ENCODE results near the gene OIT3. TPM values are rescaled to one million over a fixed set of nuclear protein-coding genes. Genes with fewer than 3 reads are reported as not detected.
"Not testable (repeated sequence)": the region's sequence is repeated elsewhere in the genome, so short reads cannot be mapped to it uniquely, and the experiment has no call there.

The OIT3 gene
- total and polyA plus RNA-seq, 7 experiments from 2014 or later = 0.49 TPM; not detected in 6

DNA sequence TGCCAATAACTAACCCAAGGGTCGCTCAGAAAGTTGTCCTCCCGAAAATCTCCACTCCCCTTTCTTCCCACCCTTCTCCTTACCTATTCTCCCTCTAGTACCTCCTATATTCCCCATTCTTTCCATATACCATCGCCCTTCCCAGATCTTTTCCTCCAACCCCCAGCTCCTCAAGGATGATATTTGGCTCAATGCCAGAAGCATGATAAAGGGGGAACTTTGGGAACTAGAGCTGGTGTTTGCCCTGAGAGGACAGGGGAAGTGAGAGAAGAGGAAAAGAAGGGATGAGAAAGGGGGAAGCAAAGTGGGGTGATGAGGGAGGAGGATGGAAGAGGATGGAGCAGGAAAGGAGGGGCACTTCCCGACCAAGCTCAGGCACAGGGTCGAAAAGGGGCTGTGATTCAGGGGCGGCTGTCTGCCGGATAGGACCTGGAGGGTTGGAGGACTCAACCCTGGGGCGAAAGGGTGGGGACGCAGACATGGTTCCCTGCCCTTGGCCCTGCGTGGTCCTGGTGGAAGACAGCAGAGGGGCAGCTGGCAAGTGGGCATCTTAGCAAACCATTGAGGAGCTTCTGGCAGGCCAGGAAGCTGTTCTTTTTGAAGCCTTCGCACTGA lies 1.8 kb downstream of the OIT3 start:
- Histone ChIP-seq H3K4me1 (ENCODE audit: control insufficient read depth in 2 of 2, insufficient read depth in 2 of 2, low read length in 2 of 2) (no peaks in the 10 kb centered on the region), H3K36me3 (ENCODE audit: control insufficient read depth in 2 of 3, insufficient read depth in 3 of 3, low read length in 3 of 3) (no peaks in the 10 kb centered on the region), H3K4me3 (ENCODE audit: low read length) (no peak overlapping the region), H3K27me3 (ENCODE audit: control insufficient read depth in 2 of 2, insufficient read depth in 2 of 2, low read length in 2 of 2) (no peaks in the 10 kb centered on the region), H3K9me3 (ENCODE audit: control insufficient read depth in 2 of 3, low read length in 3 of 3) (no peaks in the 10 kb centered on the region), H3K27ac (ENCODE audit: low read depth, low read length) (no peak overlapping the region)
- Mint-ChIP-seq H3K4me1 (no peaks in the 10 kb centered on the region), H3K36me3 (peaks cover 0 to 3% (median 0%) of the 10 kb centered on the region in 5 donors), H3K27ac (no peak overlapping the region), H3K4me3 (no peak overlapping the region), H3K27me3 (peaks cover 3 to 18% (median 11%) of the 10 kb centered on the region in 5 donors), H3K9me3 (no peaks in the 10 kb centered on the region)
- POLR2A ChIA-PET = no interaction called here
- ATAC-seq (no peak), DNase-seq (no peak)
- intact Hi-C loops (cut with micrococcal nuclease) = no loop called here
- CTCF ChIA-PET = no interaction called here

DNA sequence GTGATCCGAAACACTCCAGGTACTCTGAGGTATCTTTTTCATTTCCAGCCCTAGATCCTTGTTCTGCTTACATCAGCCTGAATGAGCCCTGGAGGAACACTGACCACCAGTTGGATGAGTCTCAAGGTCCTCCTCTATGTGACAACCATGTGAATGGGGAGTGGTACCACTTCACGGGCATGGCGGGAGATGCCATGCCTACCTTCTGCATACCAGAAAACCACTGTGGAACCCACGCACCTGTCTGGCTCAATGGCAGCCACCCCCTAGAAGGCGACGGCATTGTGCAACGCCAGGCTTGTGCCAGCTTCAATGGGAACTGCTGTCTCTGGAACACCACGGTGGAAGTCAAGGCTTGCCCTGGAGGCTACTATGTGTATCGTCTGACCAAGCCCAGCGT lies 5.1 kb downstream of the OIT3 start:
- intact Hi-C loops (cut with micrococcal nuclease) = no loop called here
- H3K27me3 ChIP-seq (ENCODE audit: control insufficient read depth in 2 of 2, insufficient read depth in 2 of 2, low read length in 2 of 2) = no peaks in the 10 kb centered on the region
- no peak overlapping the region for H3K4me3 Mint-ChIP-seq
- H3K4me1 Mint-ChIP-seq = no peaks in the 10 kb centered on the region
- H3K36me3 ChIP-seq (ENCODE audit: control insufficient read depth in 2 of 3, insufficient read depth in 3 of 3, low read length in 3 of 3) = no peaks in the 10 kb centered on the region
- no peaks in the 10 kb centered on the region for H3K4me1 ChIP-seq (ENCODE audit: control insufficient read depth in 2 of 2, insufficient read depth in 2 of 2, low read length in 2 of 2)
- peaks cover 5 to 19% (median 11%) of the 10 kb centered on the region in 5 donors for H3K27me3 Mint-ChIP-seq
- ChIA-PET CTCF (no interaction called here), POLR2A (no interaction called here)
- no peaks in the 10 kb centered on the region for H3K9me3 Mint-ChIP-seq
- no peaks in the 10 kb centered on the region for H3K36me3 Mint-ChIP-seq
- no peak overlapping the region for H3K27ac ChIP-seq (ENCODE audit: low read depth, low read length)
- H3K9me3 ChIP-seq (ENCODE audit: control insufficient read depth in 2 of 3, low read length in 3 of 3) = no peaks in the 10 kb centered on the region
- DNase-seq (no peak), ATAC-seq (no peak)
- H3K27ac Mint-ChIP-seq = no peak overlapping the region
- no peak overlapping the region for H3K4me3 ChIP-seq (ENCODE audit: low read length)

DNA sequence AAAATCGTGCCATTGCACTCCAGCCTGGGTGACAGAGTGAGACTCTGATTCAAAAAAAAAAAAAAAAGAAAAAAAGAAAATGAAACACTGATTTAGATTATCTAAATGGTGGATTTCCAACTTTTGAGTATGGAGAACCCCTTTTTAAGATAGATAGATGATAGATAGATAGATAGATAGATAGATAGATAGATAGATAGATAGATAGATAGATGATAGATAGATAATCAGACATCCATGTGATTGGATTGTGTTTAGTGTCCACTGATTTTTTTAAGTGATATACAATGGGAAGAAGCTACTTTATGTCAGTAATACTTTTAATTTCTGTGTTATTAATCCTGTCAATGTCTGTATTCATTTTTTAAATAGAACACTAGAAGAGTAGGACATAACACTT lies 6.0 kb downstream of the OIT3 start:
- intact Hi-C loops (cut with micrococcal nuclease) = no loop called here

DNA sequence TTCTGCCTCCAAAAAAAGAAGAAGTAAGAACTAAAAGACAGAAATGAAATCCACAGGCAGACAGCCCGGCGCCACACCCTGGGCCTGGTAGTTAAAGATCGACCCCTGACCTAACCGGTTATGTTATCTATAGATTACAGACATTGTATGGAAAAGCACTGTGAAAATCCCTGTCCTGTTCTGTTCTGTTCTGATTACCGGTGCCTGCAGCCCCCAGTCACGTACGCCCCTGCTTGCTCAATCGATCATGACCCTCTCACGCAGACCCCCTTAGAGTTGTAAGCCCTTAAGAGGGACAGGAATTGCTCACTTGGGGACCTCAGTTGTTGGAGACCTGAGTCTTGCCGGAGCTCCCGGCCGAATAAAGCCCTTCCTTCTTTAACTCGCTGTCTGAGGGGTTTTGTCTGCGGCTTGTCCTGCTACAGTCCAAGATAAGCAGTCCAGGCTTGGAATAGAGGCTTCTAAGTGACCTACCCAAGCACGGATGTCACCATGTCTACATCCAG lies 10.5 kb downstream of the OIT3 start:
- H3K27ac ChIP-seq (ENCODE audit: low read depth, low read length); H3K27me3 Mint-ChIP-seq; H3K9me3 Mint-ChIP-seq; CTCF ChIA-PET; H3K4me1 ChIP-seq (ENCODE audit: control insufficient read depth in 2 of 2, insufficient read depth in 2 of 2, low read length in 2 of 2); DNase-seq; H3K36me3 Mint-ChIP-seq; H3K27me3 ChIP-seq (ENCODE audit: control insufficient read depth in 2 of 2, insufficient read depth in 2 of 2, low read length in 2 of 2); intact Hi-C loops (cut with micrococcal nuclease); H3K27ac Mint-ChIP-seq; H3K9me3 ChIP-seq (ENCODE audit: control insufficient read depth in 2 of 3, low read length in 3 of 3); H3K36me3 ChIP-seq (ENCODE audit: control insufficient read depth in 2 of 3, insufficient read depth in 3 of 3, low read length in 3 of 3); H3K4me3 ChIP-seq (ENCODE audit: low read length); POLR2A ChIA-PET; ATAC-seq; H3K4me3 Mint-ChIP-seq; H3K4me1 Mint-ChIP-seq: not testable (repeated sequence)

More for the DNA sequence above, 6.0 kb downstream of the OIT3 start:
- Mint-ChIP-seq H3K9me3 (no peaks in the 10 kb centered on the region), H3K27me3 (peaks cover 5 to 13% (median 10%) of the 10 kb centered on the region in 5 donors), H3K36me3 (no peaks in the 10 kb centered on the region), H3K4me1 (peaks cover 0 to 1% (median 0%) of the 10 kb centered on the region in 7 donors), H3K27ac (no peak overlapping the region), H3K4me3 (no peak overlapping the region)
- H3K27ac ChIP-seq (ENCODE audit: low read depth, low read length) = no peak overlapping the region
- no peaks in the 10 kb centered on the region for H3K9me3 ChIP-seq (ENCODE audit: control insufficient read depth in 2 of 3, low read length in 3 of 3)
- H3K27me3 ChIP-seq (ENCODE audit: control insufficient read depth in 2 of 2, insufficient read depth in 2 of 2, low read length in 2 of 2) = no peaks in the 10 kb centered on the region
- H3K36me3 ChIP-seq (ENCODE audit: control insufficient read depth in 2 of 3, insufficient read depth in 3 of 3, low read length in 3 of 3) = no peaks in the 10 kb centered on the region
- ATAC-seq (no peak), DNase-seq (no peak)
- no peaks in the 10 kb centered on the region for H3K4me1 ChIP-seq (ENCODE audit: control insufficient read depth in 2 of 2, insufficient read depth in 2 of 2, low read length in 2 of 2)
- H3K4me3 ChIP-seq (ENCODE audit: low read length) = no peak overlapping the region
- POLR2A ChIA-PET = no interaction called here
- CTCF ChIA-PET = no interaction called here

DNA sequence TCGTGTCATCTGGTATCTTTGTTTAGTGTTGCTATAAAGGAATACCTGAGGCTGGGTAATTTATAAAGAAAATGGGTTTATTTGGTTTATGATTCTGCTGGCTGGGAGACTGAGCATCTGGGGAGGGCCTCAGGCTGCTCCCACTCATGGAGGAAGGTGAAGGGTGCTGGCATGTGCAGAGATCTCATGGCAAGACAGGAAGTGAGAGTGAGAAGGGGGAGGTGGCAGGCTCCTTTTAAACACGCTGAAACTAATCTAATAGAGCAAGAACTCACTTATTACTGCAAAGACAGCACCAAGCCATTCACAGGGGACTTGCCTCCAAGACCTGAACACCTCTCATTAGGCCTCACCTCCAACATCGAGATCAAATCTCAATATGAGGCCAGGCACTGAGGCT lies 11.3 kb downstream of the OIT3 start:
- Mint-ChIP-seq H3K4me3 (no peak overlapping the region), H3K27ac (peak overlapping the region in 1 of 9 donors; percentile 26), H3K36me3 (no peaks in the 10 kb centered on the region), H3K27me3 (peaks cover 0 to 7% (median 2%) of the 10 kb centered on the region in 5 donors), H3K9me3 (no peaks in the 10 kb centered on the region), H3K4me1 (peaks cover 0 to 5% (median 0%) of the 10 kb centered on the region in 7 donors)
- no peak overlapping the region for H3K4me3 ChIP-seq (ENCODE audit: low read length)
- no peaks in the 10 kb centered on the region for H3K4me1 ChIP-seq (ENCODE audit: control insufficient read depth in 2 of 2, insufficient read depth in 2 of 2, low read length in 2 of 2)
- no peak for DNase-seq
- no peaks in the 10 kb centered on the region for H3K27me3 ChIP-seq (ENCODE audit: control insufficient read depth in 2 of 2, insufficient read depth in 2 of 2, low read length in 2 of 2)
- CTCF ChIA-PET = no interaction called here
- POLR2A ChIA-PET = no interaction called here
- intact Hi-C loops (cut with micrococcal nuclease) = no loop called here
- no peaks in the 10 kb centered on the region for H3K9me3 ChIP-seq (ENCODE audit: control insufficient read depth in 2 of 3, low read length in 3 of 3)
- H3K27ac ChIP-seq (ENCODE audit: low read depth, low read length) = no peak overlapping the region
- no peak for ATAC-seq
- no peaks in the 10 kb centered on the region for H3K36me3 ChIP-seq (ENCODE audit: control insufficient read depth in 2 of 3, insufficient read depth in 3 of 3, low read length in 3 of 3)

GRCh38 chr10:72906446-72906845 lies 12.9 kb downstream of the OIT3 start:
- no peaks in the 10 kb centered on the region for H3K27me3 ChIP-seq (ENCODE audit: control insufficient read depth in 2 of 2, insufficient read depth in 2 of 2, low read length in 2 of 2)
- H3K9me3 ChIP-seq (ENCODE audit: control insufficient read depth in 2 of 3, low read length in 3 of 3) = no peaks in the 10 kb centered on the region
- H3K36me3 Mint-ChIP-seq = peaks cover 0 to 4% (median 0%) of the 10 kb centered on the region in 5 donors
- no peak overlapping the region for H3K4me3 ChIP-seq (ENCODE audit: low read length)
- ATAC-seq = no peak
- H3K27ac Mint-ChIP-seq = no peak overlapping the region
- no peak overlapping the region for H3K27ac ChIP-seq (ENCODE audit: low read depth, low read length)
- POLR2A ChIA-PET = no interaction called here
- CTCF ChIA-PET = no interaction called here
- intact Hi-C loops (cut with micrococcal nuclease) = no loop called here
- H3K4me1 ChIP-seq (ENCODE audit: control insufficient read depth in 2 of 2, insufficient read depth in 2 of 2, low read length in 2 of 2) = no peaks in the 10 kb centered on the region
- peaks cover 0 to 7% (median 0%) of the 10 kb centered on the region in 5 donors for H3K27me3 Mint-ChIP-seq
- H3K36me3 ChIP-seq (ENCODE audit: control insufficient read depth in 2 of 3, insufficient read depth in 3 of 3, low read length in 3 of 3) = no peaks in the 10 kb centered on the region
- no peak for DNase-seq
- H3K4me3 Mint-ChIP-seq = no peak overlapping the region
- H3K4me1 Mint-ChIP-seq = peaks cover 0 to 5% (median 0%) of the 10 kb centered on the region in 7 donors
- peaks cover 0 to 2% (median 0%) of the 10 kb centered on the region in 11 donors for H3K9me3 Mint-ChIP-seq

GRCh38 chr10:72910705-72911104 lies 17.2 kb downstream of the OIT3 start:
- peaks cover 0 to 4% (median 0%) of the 10 kb centered on the region in 5 donors for H3K36me3 Mint-ChIP-seq
- H3K4me3 ChIP-seq (ENCODE audit: low read length) = no peak overlapping the region
- H3K4me3 Mint-ChIP-seq = no peak overlapping the region
- ChIA-PET CTCF (no interaction called here), POLR2A (no interaction called here)
- ATAC-seq (no peak), DNase-seq (no peak)
- H3K27ac Mint-ChIP-seq = no peak overlapping the region
- no peaks in the 10 kb centered on the region for H3K9me3 ChIP-seq (ENCODE audit: control insufficient read depth in 2 of 3, low read length in 3 of 3)
- peaks cover 0 to 7% (median 0%) of the 10 kb centered on the region in 5 donors for H3K27me3 Mint-ChIP-seq
- H3K36me3 ChIP-seq (ENCODE audit: control insufficient read depth in 2 of 3, insufficient read depth in 3 of 3, low read length in 3 of 3) = no peaks in the 10 kb centered on the region
- H3K27me3 ChIP-seq (ENCODE audit: control insufficient read depth in 2 of 2, insufficient read depth in 2 of 2, low read length in 2 of 2) = no peaks in the 10 kb centered on the region
- H3K9me3 Mint-ChIP-seq = peaks cover 0 to 2% (median 0%) of the 10 kb centered on the region in 11 donors
- H3K4me1 ChIP-seq (ENCODE audit: control insufficient read depth in 2 of 2, insufficient read depth in 2 of 2, low read length in 2 of 2) = no peaks in the 10 kb centered on the region
- no peak overlapping the region for H3K27ac ChIP-seq (ENCODE audit: low read depth, low read length)
- intact Hi-C loops (cut with micrococcal nuclease) = no loop called here
- no peaks in the 10 kb centered on the region for H3K4me1 Mint-ChIP-seq
